HG03097 (cell line): ENCODE measurements around the gene TMEM151B.
A peak's percentile ranks its signal among the peaks of the same experiment; 100 is the strongest.

Source experiments
- ATAC-seq: cut with Tn5 transposase; IDR thresholded peaks from one replicate; pipeline ENCODE4 v1.9.1; 2021; ENCODE audit not compliant: unreplicated experiment, low FRiP score

The TMEM151B gene

GRCh38 chr6:44250067-44250717 is 20.1 kb upstream of the TMEM151B start:
- no peak for ATAC-seq

GRCh38 chr6:44250718-44251123 is 19.5 kb upstream of the TMEM151B start:
- no peak for ATAC-seq

- ATAC-seq, result no peak
These were observed 18.4 kb upstream of the TMEM151B start for GRCh38 chr6:44251576-44252524.

GRCh38 chr6:44253307-44254101 is 16.7 kb upstream of the TMEM151B start:
- ATAC-seq, result no peak

- ATAC-seq, result no peak
These were observed 15.8 kb upstream of the TMEM151B start for GRCh38 chr6:44254191-44255104.

GRCh38 chr6:44255105-44255808 is 15.0 kb upstream of the TMEM151B start:
- no peak for ATAC-seq

GRCh38 chr6:44255871-44256774 is 14.1 kb upstream of the TMEM151B start:
- no peak for ATAC-seq

- ATAC-seq, result no peak
These were observed 13.6 kb upstream of the TMEM151B start for GRCh38 chr6:44256775-44257024.

GRCh38 chr6:44257025-44257752 is 13.1 kb upstream of the TMEM151B start, which contains the start of gene SLC35B2:
Gene SLC35B2 (minus strand): TSS chr6:44257528. CDS start chr6:44257410, 118 bp downstream.
- ATAC-seq, result peak; percentile 49

- no peak for ATAC-seq
These were observed 12.4 kb upstream of the TMEM151B start for GRCh38 chr6:44257753-44258324.

GRCh38 chr6:44258325-44258863 is 11.9 kb upstream of the TMEM151B start:
- no peak for ATAC-seq

- ATAC-seq, result no peak
These were observed 11.3 kb upstream of the TMEM151B start for GRCh38 chr6:44258921-44259320.

- no peak for ATAC-seq
These were observed 10.2 kb upstream of the TMEM151B start for GRCh38 chr6:44260011-44260410.

GRCh38 chr6:44260451-44261297 is 9.6 kb upstream of the TMEM151B start:
- no peak for ATAC-seq

- ATAC-seq, result no peak
These were observed 8.7 kb upstream of the TMEM151B start for GRCh38 chr6:44261581-44261980.
